HG03432 (cell line): ENCODE measurements around the gene COL6A2.

Experiments used
- ATAC-seq: cut with Tn5 transposase; IDR thresholded peaks from one replicate; pipeline ENCODE4 v1.9.1; 2021; ENCODE audit warnings: mild to moderate bottlenecking, moderate library complexity; ENCODE audit not compliant: unreplicated experiment

COL6A2 gene

GRCh38 chr21:46122758-46123683 is 25.1 kb downstream of the COL6A2 start:
- ATAC-seq = no peak

- no peak for ATAC-seq
Observed at GRCh38 chr21:46124083-46124925, 26.4 kb downstream of the COL6A2 start.

GRCh38 chr21:46124926-46125845 is 27.3 kb downstream of the COL6A2 start:
- no peak for ATAC-seq

- no peak for ATAC-seq
Observed at GRCh38 chr21:46125846-46126301, 28.0 kb downstream of the COL6A2 start.

GRCh38 chr21:46126309-46127238 is 28.7 kb downstream of the COL6A2 start:
- no peak for ATAC-seq

- no peak for ATAC-seq
Observed at GRCh38 chr21:46127239-46128105, 29.6 kb downstream of the COL6A2 start.

- no peak for ATAC-seq
Observed at GRCh38 chr21:46128106-46128932, 30.4 kb downstream of the COL6A2 start.

GRCh38 chr21:46128933-46129571 is 31.1 kb downstream of the COL6A2 start:
- ATAC-seq = no peak

GRCh38 chr21:46129846-46130651 is 32.1 kb downstream of the COL6A2 start:
- no peak for ATAC-seq

GRCh38 chr21:46130831-46131587 is 33.1 kb downstream of the COL6A2 start:
- no peak for ATAC-seq

- ATAC-seq = no peak
Observed at GRCh38 chr21:46131588-46131837, 33.6 kb downstream of the COL6A2 start.

GRCh38 chr21:46131838-46132651 is 34.1 kb downstream of the COL6A2 start:
- no peak for ATAC-seq

- no peak for ATAC-seq
Observed at GRCh38 chr21:46135782-46136395, 38.0 kb downstream of the COL6A2 start.

GRCh38 chr21:46136739-46137349 is 38.9 kb downstream of the COL6A2 start:
- no peak for ATAC-seq
